ENCODE results near the gene KIRREL1.
A peak's percentile ranks its signal among the peaks of the same experiment; 100 is the strongest.

The KIRREL1 gene

GRCh38 chr1:157971769-157972168 is 21.7 kb upstream of the KIRREL1 start:
- no peak for DNase-seq

- no peak for DNase-seq
Measured at GRCh38 chr1:157975228-157975950, 18.1 kb upstream of the KIRREL1 start.

- no peak for DNase-seq
Measured at GRCh38 chr1:157976888-157977287, 16.6 kb upstream of the KIRREL1 start.

GRCh38 chr1:157978586-157979403 is 14.7 kb upstream of the KIRREL1 start:
- no peak for DNase-seq

GRCh38 chr1:157982136-157982535 is 11.3 kb upstream of the KIRREL1 start:
- no peak for DNase-seq

- no peak for DNase-seq
Measured at GRCh38 chr1:157983787-157984186, 9.7 kb upstream of the KIRREL1 start.

GRCh38 chr1:157984469-157984868 is 9.0 kb upstream of the KIRREL1 start:
- DNase-seq: peak in 6 of 56 donors; percentile 7 to 38 (median 29)

GRCh38 chr1:157985473-157985872 is 8.0 kb upstream of the KIRREL1 start:
- DNase-seq: no peak

- no peak for DNase-seq
Measured at GRCh38 chr1:157988002-157988401, 5.4 kb upstream of the KIRREL1 start.

- DNase-seq: peak in 42 of 56 donors; percentile 4 to 81 (median 36)
Measured at GRCh38 chr1:157992031-157992832, 1.2 kb upstream of the KIRREL1 start.

GRCh38 chr1:157992833-157993146 is 655 bp upstream of the KIRREL1 start:
- DNase-seq: no peak

- no peak for DNase-seq
Measured at GRCh38 chr1:157993918-157994605, 617 bp downstream of the KIRREL1 start.

GRCh38 chr1:157994704-157995582 is 1.5 kb downstream of the KIRREL1 start:
- DNase-seq: peak in 4 of 56 donors; percentile 8 to 21 (median 16)

- no peak for DNase-seq
Measured at GRCh38 chr1:157995583-157996169, 2.2 kb downstream of the KIRREL1 start.

GRCh38 chr1:157996433-157996832 is 3.0 kb downstream of the KIRREL1 start:
- no peak for DNase-seq

GRCh38 chr1:158000507-158000906 is 7.1 kb downstream of the KIRREL1 start:
- no peak for DNase-seq

- no peak for DNase-seq
Measured at GRCh38 chr1:158002022-158002630, 8.7 kb downstream of the KIRREL1 start.

- no peak for DNase-seq
Measured at GRCh38 chr1:158002631-158003405, 9.4 kb downstream of the KIRREL1 start.

- no peak for DNase-seq
Measured at GRCh38 chr1:158003406-158003800, 10.0 kb downstream of the KIRREL1 start.

Data from nucleus accumbens (tissue), 56 donors.